Small intestine (tissue), 7 donors: Measurements from ENCODE around the gene PLCH2. TPM values are rescaled to one million over a fixed set of nuclear protein-coding genes. Genes with fewer than 3 reads are reported as not detected.

Source experiments
- DNase-seq, 2 donors: peaks; one replicate each; pipeline versions ENCODE4 v3.0.0 to v3.0.0-alpha.2; 2013
- FAIRE-seq: peaks from 2 replicates; lab custom pipeline; 2012; peaks lifted over from hg19 to GRCh38; lab: Jason Lieb, UNC
- H3K27ac ChIP-seq, 3 donors: one replicate each; pipeline ENCODE4 v1.5.1; 2013; ENCODE audit warnings: low read length in 2 of 3, mild to moderate bottlenecking in 2 of 3, control low read depth in 1 of 3, inconsistent platforms in 1 of 3, low read depth in 1 of 3, moderate library complexity in 1 of 3
- H3K27me3 ChIP-seq, 3 donors: one replicate each; pipeline ENCODE4 v1.6.1; 2013; ENCODE audit warnings: low read length in 3 of 3, inconsistent platforms in 1 of 3; ENCODE audit not compliant: control insufficient read depth in 3 of 3, insufficient read depth in 3 of 3
- H3K36me3 ChIP-seq, 3 donors: one replicate each; pipeline ENCODE4 v1.6.1; 2013; ENCODE audit warnings: low read length in 3 of 3, inconsistent platforms in 1 of 3, low read depth in 1 of 3, mild to moderate bottlenecking in 1 of 3, moderate library complexity in 1 of 3; ENCODE audit not compliant: control insufficient read depth in 3 of 3, insufficient read depth in 2 of 3
- H3K4me1 ChIP-seq, 3 donors: one replicate each; pipeline ENCODE4 v1.6.1; 2013; ENCODE audit warnings: low read length in 2 of 3, inconsistent platforms in 1 of 3, low read depth in 1 of 3, mild to moderate bottlenecking in 1 of 3, moderate library complexity in 1 of 3; ENCODE audit not compliant: control insufficient read depth in 3 of 3, insufficient read depth in 2 of 3
- H3K4me3 ChIP-seq, 3 donors: one replicate each; pipeline ENCODE4 v1.5.1; 2013; ENCODE audit warnings: low read length in 3 of 3, control low read depth in 1 of 3, inconsistent platforms in 1 of 3, low read depth in 1 of 3, mild to moderate bottlenecking in 1 of 3, moderate library complexity in 1 of 3
- H3K9me3 ChIP-seq, 2 donors: one replicate each; pipeline ENCODE4 v1.6.1; 2013; ENCODE audit warnings: low read depth in 1 of 2, low read length in 1 of 2; ENCODE audit not compliant: control insufficient read depth in 2 of 2, insufficient read depth in 1 of 2
- WGBS, 3 donors: extraction: QIAGEN DNeasy Blood & Tissue Kit; methylation state at CpG; one replicate each; pipeline ENCODE4 v1.1.7; 2013; 5-methylcytosine and 5-hydroxymethylcytosine counted together
- polyA plus RNA-seq, 4 donors: library from polyadenylated mRNA; stranded (reverse) in 3 of 4; unstranded in 1 of 4; fragments of 200-250 nt in 3 of 4; fragments of 120-200 nt in 1 of 4; gene quantifications; one replicate each; pipeline versions ENCODE4 v1.2.1 to v1.2.3, GENCODE V29; 2013
- donor health status: healthy with polysubstance abuse.
- donor health status: control.
- donor health status: control.
- donor health status: Bipolar disorder and iron deficiency.
- donor health status: healthy.

Gene PLCH2
- polyA plus RNA-seq, 4 donors = 0.22 to 7.1 (median 1.1) TPM

DNA sequence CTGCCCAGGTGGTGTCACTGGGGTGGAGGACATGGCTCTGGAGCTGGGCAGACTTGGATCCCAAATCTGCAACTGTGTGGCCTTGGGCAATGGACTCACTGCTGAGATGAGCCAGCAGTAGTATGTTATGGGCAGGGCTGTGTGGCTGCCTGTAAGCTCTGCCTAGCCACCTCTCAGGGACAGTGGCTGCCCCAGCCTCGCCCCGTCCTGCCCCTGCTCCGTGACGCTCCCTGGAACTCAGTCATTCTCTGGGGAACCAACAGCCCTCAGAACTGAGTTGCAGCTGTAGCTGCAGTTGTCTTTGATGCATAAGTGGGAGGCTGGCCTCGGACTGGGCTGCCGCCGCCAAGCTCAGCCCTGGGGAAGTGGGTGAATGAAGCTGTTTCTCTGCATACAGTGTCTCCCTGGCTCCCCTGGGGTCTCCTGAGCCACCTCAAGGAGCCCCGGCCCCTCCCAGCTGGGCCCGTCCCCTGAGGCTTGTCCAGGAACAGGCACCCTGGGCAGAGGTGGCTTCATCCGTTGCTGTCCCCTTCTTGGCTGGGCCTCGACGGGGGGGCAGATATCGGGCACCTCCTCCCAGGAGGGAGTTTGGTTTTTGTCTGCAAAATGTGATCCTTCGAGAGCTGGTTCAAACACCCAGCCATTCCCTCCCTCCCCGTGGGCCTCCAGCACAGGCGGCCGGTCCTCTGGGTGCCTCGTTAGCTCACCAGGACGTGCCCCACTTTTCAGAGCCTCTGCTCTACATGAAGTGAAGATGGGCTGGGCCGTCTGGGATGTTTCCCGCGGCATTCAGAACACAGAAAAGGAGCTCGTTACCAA lies 26.2 kb upstream of the PLCH2 start:
- no peak for FAIRE-seq
- WGBS, 3 donors = 58 to 73% (median 72%) methylated on average over 23 of the region's 23 CpGs
- Histone ChIP-seq H3K4me3 (no peak overlapping the region), H3K27me3 (peaks cover 5 to 42% (median 10%) of the 10 kb centered on the region in 3 donors), H3K9me3 (no peaks in the 10 kb centered on the region), H3K27ac (no peak overlapping the region), H3K4me1 (no peaks in the 10 kb centered on the region), H3K36me3 (no peaks in the 10 kb centered on the region)
- DNase-seq = no peak

GRCh38 chr1:2451741-2452140 lies 24.3 kb upstream of the PLCH2 start:
- 32 to 38% (median 36%) methylated on average over 18 of the region's 18 CpGs for WGBS, 3 donors
- no peak for DNase-seq
- H3K36me3 ChIP-seq = no peaks in the 10 kb centered on the region
- no peaks in the 10 kb centered on the region for H3K4me1 ChIP-seq
- H3K9me3 ChIP-seq = no peaks in the 10 kb centered on the region
- no peak for FAIRE-seq
- peaks cover 0 to 26% (median 7%) of the 10 kb centered on the region in 3 donors for H3K27me3 ChIP-seq
- H3K4me3 ChIP-seq = no peak overlapping the region
- no peak overlapping the region for H3K27ac ChIP-seq

GRCh38 chr1:2452201-2452931 lies 23.7 kb upstream of the PLCH2 start:
- Histone ChIP-seq H3K4me1 (no peaks in the 10 kb centered on the region), H3K27me3 (peaks cover 0 to 20% (median 7%) of the 10 kb centered on the region in 3 donors), H3K27ac (no peak overlapping the region), H3K36me3 (no peaks in the 10 kb centered on the region), H3K4me3 (no peak overlapping the region), H3K9me3 (no peaks in the 10 kb centered on the region)
- WGBS, 3 donors = 55 to 58% (median 57%) methylated on average over 19 to 21 of the region's 21 CpGs
- DNase-seq (no peak), FAIRE-seq (no peak)

- Histone ChIP-seq H3K27me3 (peaks cover 0 to 15% (median 5%) of the 10 kb centered on the region in 3 donors), H3K27ac (no peak overlapping the region)
Measured at GRCh38 chr1:2452932-2453315, 23.2 kb upstream of the PLCH2 start.

GRCh38 chr1:2454227-2454626 lies 21.9 kb upstream of the PLCH2 start:
- peaks cover 0 to 10% (median 3%) of the 10 kb centered on the region in 3 donors for H3K27me3 ChIP-seq
- FAIRE-seq = no peak
- no peak overlapping the region for H3K4me3 ChIP-seq
- no peaks in the 10 kb centered on the region for H3K9me3 ChIP-seq
- no peak for DNase-seq
- H3K4me1 ChIP-seq = no peaks in the 10 kb centered on the region
- no peak overlapping the region for H3K27ac ChIP-seq
- H3K36me3 ChIP-seq = no peaks in the 10 kb centered on the region
- 69 to 79% (median 73%) methylated on average over 9 to 10 of the region's 10 CpGs for WGBS, 3 donors

More at GRCh38 chr1:2452932-2453315, 23.2 kb upstream of the PLCH2 start:
- Histone ChIP-seq H3K4me1 (no peaks in the 10 kb centered on the region), H3K4me3 (no peak overlapping the region), H3K9me3 (no peaks in the 10 kb centered on the region), H3K36me3 (no peaks in the 10 kb centered on the region)
- DNase-seq = no peak
- no peak for FAIRE-seq
- 74 to 77% (median 74%) methylated on average over 18 to 19 of the region's 19 CpGs for whole genome bisulfite sequencing, 3 donors

GRCh38 chr1:2455757-2456156 lies 20.3 kb upstream of the PLCH2 start:
- FAIRE-seq = no peak
- WGBS, 3 donors = 50 to 65% (median 56%) methylated on average over 21 of the region's 21 CpGs
- no peak overlapping the region for H3K27ac ChIP-seq
- no peak for DNase-seq
- H3K4me3 ChIP-seq = no peak overlapping the region
- no peaks in the 10 kb centered on the region for H3K4me1 ChIP-seq
- no peaks in the 10 kb centered on the region for H3K9me3 ChIP-seq
- H3K27me3 ChIP-seq = peaks cover 0 to 8% (median 3%) of the 10 kb centered on the region in 3 donors
- no peaks in the 10 kb centered on the region for H3K36me3 ChIP-seq

DNA sequence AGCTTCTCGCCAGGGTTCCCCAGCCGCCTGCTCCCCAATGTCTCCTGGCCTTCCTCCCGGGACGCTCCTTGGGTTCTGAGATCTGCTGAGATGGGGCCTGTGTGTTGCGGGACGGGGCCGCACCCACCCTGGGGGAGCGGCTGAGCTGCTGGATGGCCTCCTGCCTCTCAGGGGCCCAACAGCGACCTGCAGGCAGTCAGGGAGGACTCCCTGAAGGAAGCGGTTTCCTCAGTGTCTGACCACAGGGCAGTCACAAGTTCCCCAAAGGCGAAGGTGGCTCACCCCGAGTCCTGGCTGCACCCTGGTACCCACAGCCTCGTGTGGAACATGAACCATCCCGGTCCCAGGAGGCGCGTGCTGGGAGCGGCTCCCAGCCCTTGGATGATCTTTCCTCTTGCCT lies 18.6 kb upstream of the PLCH2 start:
- no peak for FAIRE-seq

GRCh38 chr1:2458687-2459086 lies 17.4 kb upstream of the PLCH2 start:
- no peak for DNase-seq
- peaks cover 0 to 5% (median 0%) of the 10 kb centered on the region in 3 donors for H3K4me1 ChIP-seq
- H3K9me3 ChIP-seq = no peaks in the 10 kb centered on the region
- H3K27ac ChIP-seq = no peak overlapping the region
- FAIRE-seq = no peak
- no peaks in the 10 kb centered on the region for H3K36me3 ChIP-seq
- H3K4me3 ChIP-seq = no peak overlapping the region
- peaks cover 0 to 2% (median 0%) of the 10 kb centered on the region in 3 donors for H3K27me3 ChIP-seq
- 64 to 77% (median 73%) methylated on average over 18 of the region's 18 CpGs for WGBS, 3 donors

More for the DNA sequence above, 18.6 kb upstream of the PLCH2 start:
- 68 to 79% (median 71%) methylated on average over 17 of the region's 17 CpGs for WGBS, 3 donors
- Histone ChIP-seq H3K27me3 (peaks cover 0 to 1% (median 0%) of the 10 kb centered on the region in 3 donors), H3K36me3 (no peaks in the 10 kb centered on the region), H3K4me3 (no peak overlapping the region), H3K4me1 (no peaks in the 10 kb centered on the region), H3K27ac (no peak overlapping the region), H3K9me3 (no peaks in the 10 kb centered on the region)
- no peak for DNase-seq
